GM12891 (cell line): ENCODE measurements around the gene HTRA1.

Experiments used
- DNase-seq: peaks from one replicate; pipeline ENCODE4 v3.0.0; 2011; ENCODE audit warnings: low spot score; ENCODE audit not compliant: insufficient read length
- FAIRE-seq: peaks from 2 replicates; lab custom pipeline; 2011; peaks lifted over from hg19 to GRCh38; lab: Jason Lieb, UNC
- PAX5 ChIP-seq: IDR thresholded peaks from 2 replicates; pipeline ENCODE4 v1.6.1; 2011; ENCODE audit warnings: low read length, moderate library complexity, mild to moderate bottlenecking; ENCODE audit not compliant: insufficient read depth, severe bottlenecking
- POLR2A ChIP-seq: IDR thresholded peaks from 2 replicates; pipeline ENCODE4 v1.6.1; 2011; ENCODE audit warnings: low read depth, low read length, control low read depth
- POLR2AphosphoS5 ChIP-seq: IDR thresholded peaks from 2 replicates; pipeline ENCODE4 v1.6.1; 2011; ENCODE audit warnings: low read depth, low read length, control low read depth
- POU2F2 ChIP-seq: IDR thresholded peaks from 2 replicates; pipeline ENCODE4 v1.6.1; 2011; ENCODE audit warnings: low read depth, mild to moderate bottlenecking, control low read depth, low read length, moderate library complexity
- SPI1 ChIP-seq: IDR thresholded peaks from 2 replicates; pipeline ENCODE4 v1.6.1; 2011; ENCODE audit warnings: low read depth, low read length, control low read depth
- TAF1 ChIP-seq: IDR thresholded peaks from 2 replicates; pipeline ENCODE4 v1.6.1; 2011; ENCODE audit warnings: low read depth, low read length, control low read depth

Gene HTRA1

GRCh38 chr10:122553341-122553740, 92.0 kb downstream of the HTRA1 start:
- DNase-seq (no peak), FAIRE-seq (no peak)
- TF ChIP-seq SPI1 (no peak), PAX5 (no peak), TAF1 (no peak), POU2F2 (no peak), POLR2AphosphoS5 (no peak), POLR2A (no peak)

- TF ChIP-seq TAF1 (no peak), POLR2AphosphoS5 (no peak), POLR2A (no peak), PAX5 (no peak)
- FAIRE-seq (no peak), DNase-seq (no peak)
These were observed 93.0 kb downstream of the HTRA1 start for GRCh38 chr10:122554131-122555036.

GRCh38 chr10:122555442-122555841, 94.1 kb downstream of the HTRA1 start:
- no peak for DNase-seq
- FAIRE-seq = no peak
- TF ChIP-seq POLR2AphosphoS5 (no peak), PAX5 (no peak), TAF1 (no peak)

GRCh38 chr10:122557516-122557915, 96.2 kb downstream of the HTRA1 start:
- TF ChIP-seq SPI1 = no peak
- no peak for TF ChIP-seq POLR2A
- TF ChIP-seq TAF1 = no peak
- TF ChIP-seq POLR2AphosphoS5 = no peak
- TF ChIP-seq PAX5 = no peak
- no peak for TF ChIP-seq POU2F2
- no peak for DNase-seq
- no peak for FAIRE-seq

GRCh38 chr10:122558452-122558851, 97.1 kb downstream of the HTRA1 start:
- FAIRE-seq (no peak), DNase-seq (no peak)
- TF ChIP-seq PAX5 (no peak), POLR2AphosphoS5 (no peak), POLR2A (no peak), TAF1 (no peak), SPI1 (no peak), POU2F2 (no peak)

GRCh38 chr10:122559228-122559627, 97.9 kb downstream of the HTRA1 start:
- no peak for FAIRE-seq
- TF ChIP-seq POLR2AphosphoS5 (no peak), SPI1 (no peak), POLR2A (no peak), PAX5 (no peak), POU2F2 (no peak), TAF1 (no peak)
- no peak for DNase-seq

GRCh38 chr10:122560279-122560804, 99.0 kb downstream of the HTRA1 start, which contains the start of gene DMBT1:
TSS of gene DMBT1 (plus strand) at chr10:122560754. CDS start at chr10:122560771, 17 bp downstream.
- DNase-seq (no peak), FAIRE-seq (no peak)
- no peak for TF ChIP-seq POU2F2
- no peak for TF ChIP-seq TAF1
- TF ChIP-seq POLR2A = no peak
- no peak for TF ChIP-seq PAX5
- no peak for TF ChIP-seq POLR2AphosphoS5
- no peak for TF ChIP-seq SPI1

- TF ChIP-seq POLR2A = no peak
- TF ChIP-seq PAX5 = no peak
- no peak for TF ChIP-seq TAF1
- TF ChIP-seq SPI1 = no peak
- no peak for TF ChIP-seq POLR2AphosphoS5
- TF ChIP-seq POU2F2 = no peak
- no peak for DNase-seq
- FAIRE-seq = no peak
These were observed 99.9 kb downstream of the HTRA1 start for GRCh38 chr10:122561212-122561611.

GRCh38 chr10:122561792-122562191, 100.4 kb downstream of the HTRA1 start:
- FAIRE-seq (no peak), DNase-seq (no peak)
- TF ChIP-seq POLR2A (no peak), SPI1 (no peak), POLR2AphosphoS5 (no peak), TAF1 (no peak), POU2F2 (no peak), PAX5 (no peak)
